ENCODE results near the gene PSMA4. TPM values are rescaled to one million over a fixed set of nuclear protein-coding genes. Genes with fewer than 3 reads are reported as not detected.

PSMA4 gene
- total RNA-seq = 100 to 1,000 TPM in 1 of 2 donors, 10 to 100 TPM in 1; 92.7 to 128 TPM
- 100 to 1,000 TPM; 194 to 244 TPM for polyA plus RNA-seq
- long read RNA-seq, donor 1, full-length matches to known transcripts = 119 of 273 reads
- long read RNA-seq, donor 1, partial matches to known transcripts = 154 of 273 reads
- long read RNA-seq, donor 1, other reads (novel, unspliced or antisense) = 0 of 273 reads
- long read RNA-seq, donor 2, full-length matches to known transcripts = 40 of 172 reads
- long read RNA-seq, donor 2, partial matches to known transcripts = 132 of 172 reads
- long read RNA-seq, donor 2, other reads (novel, unspliced or antisense) = 0 of 172 reads
- long read RNA-seq, donor 3, full-length matches to known transcripts = 60 of 207 reads
- long read RNA-seq, donor 3, partial matches to known transcripts = 147 of 207 reads
- long read RNA-seq, donor 3, other reads (novel, unspliced or antisense) = 0 of 207 reads
- long read RNA-seq, donor 4, full-length matches to known transcripts = 45 of 151 reads
- long read RNA-seq, donor 4, partial matches to known transcripts = 106 of 151 reads
- long read RNA-seq, donor 4, other reads (novel, unspliced or antisense) = 0 of 151 reads
- long read RNA-seq, donor 5, full-length matches to known transcripts = 117 of 328 reads
- long read RNA-seq, donor 5, partial matches to known transcripts = 197 of 328 reads
- long read RNA-seq, donor 5, other reads (novel, unspliced or antisense) = 14 of 328 reads

- Histone ChIP-seq H3K9ac (ENCODE audit: insufficient read depth in 1 of 2, low read length in 2 of 2) (peak within 1 kb of the TSS; percentile 59 to 96), H3K27me3 (ENCODE audit: control insufficient read depth in 3 of 3, insufficient read depth in 3 of 3, low read length in 2 of 3) (no peaks in the 10 kb centered on the region), H3K4me3 (peak within 1 kb of the TSS; percentile 67), H3K4me1 (ENCODE audit: control insufficient read depth in 5 of 5, insufficient read depth in 5 of 5, low read length in 5 of 5) (peaks cover 2 to 15% (median 6%) of the 10 kb centered on the region in 5 donors), H3K9me3 (ENCODE audit: control insufficient read depth in 4 of 4, insufficient read depth in 3 of 4, low read length in 3 of 4) (no peaks in the 10 kb centered on the region), H3K27ac (ENCODE audit: low read depth in 1 of 2, low read length in 1 of 2) (peak within 1 kb of the TSS; percentile 89 to 99), H3K36me3 (ENCODE audit: control insufficient read depth in 4 of 4, insufficient read depth in 4 of 4, low read length in 4 of 4) (peaks cover 2 to 18% (median 12%) of the 10 kb centered on the region in 4 donors)
- peak; percentile 93 to 95 (median 94) for DNase-seq
- TF ChIP-seq CTCF (IDR thresholded peaks at IDR 0.05; ENCODE audit: control extremely low read depth, extremely low read depth) = no peak
- ATAC-seq (ENCODE audit: insufficient read depth, low FRiP score) = peak; percentile 91
- WGBS, 2 donors = 0% methylated on average over 56 of the region's 56 CpGs
These were observed at the start of gene PSMA4 for GRCh38 chr15:78540141-78540870. Gene PSMA4 (plus strand): TSS chr15:78540444. CDS start chr15:78541928, 1,484 bp downstream.

- Histone ChIP-seq H3K9me3 (ENCODE audit: control insufficient read depth in 4 of 4, insufficient read depth in 3 of 4, low read length in 3 of 4) (no peaks in the 10 kb centered on the region), H3K9ac (ENCODE audit: insufficient read depth in 1 of 2, low read length in 2 of 2) (no peak overlapping the region), H3K27me3 (ENCODE audit: control insufficient read depth in 3 of 3, insufficient read depth in 3 of 3, low read length in 2 of 3) (no peaks in the 10 kb centered on the region), H3K4me1 (ENCODE audit: control insufficient read depth in 5 of 5, insufficient read depth in 5 of 5, low read length in 5 of 5) (peaks cover 0 to 7% (median 0%) of the 10 kb centered on the region in 5 donors), H3K4me3 (no peak overlapping the region), H3K36me3 (ENCODE audit: control insufficient read depth in 4 of 4, insufficient read depth in 4 of 4, low read length in 4 of 4) (peaks cover 13 to 45% (median 19%) of the 10 kb centered on the region in 4 donors), H3K27ac (ENCODE audit: low read depth in 1 of 2, low read length in 1 of 2) (no peak overlapping the region)
- WGBS, 2 donors = 74 to 79% methylated on average over 1 of the region's 1 CpG
- peak in 2 of 3 donors; percentile 40 to 41 for DNase-seq
- TF ChIP-seq CTCF (IDR thresholded peaks at IDR 0.05; ENCODE audit: control extremely low read depth, extremely low read depth) = no peak
- no peak for ATAC-seq (ENCODE audit: insufficient read depth, low FRiP score)
These were observed 47.4 kb upstream of the PSMA4 start for GRCh38 chr15:78492872-78493271.

GRCh38 chr15:78501857-78502256 is 38.4 kb upstream of the PSMA4 start:
- H3K4me1 ChIP-seq (ENCODE audit: control insufficient read depth in 5 of 5, insufficient read depth in 5 of 5, low read length in 5 of 5) = no peaks in the 10 kb centered on the region
- TF ChIP-seq CTCF (IDR thresholded peaks at IDR 0.05; ENCODE audit: control extremely low read depth, extremely low read depth) = no peak
- H3K27ac ChIP-seq (ENCODE audit: low read depth in 1 of 2, low read length in 1 of 2) = no peak overlapping the region
- H3K4me3 ChIP-seq = no peak overlapping the region
- DNase-seq = no peak
- no peaks in the 10 kb centered on the region for H3K9me3 ChIP-seq (ENCODE audit: control insufficient read depth in 4 of 4, insufficient read depth in 3 of 4, low read length in 3 of 4)
- H3K27me3 ChIP-seq (ENCODE audit: control insufficient read depth in 3 of 3, insufficient read depth in 3 of 3, low read length in 2 of 3) = no peaks in the 10 kb centered on the region
- H3K9ac ChIP-seq (ENCODE audit: insufficient read depth in 1 of 2, low read length in 2 of 2) = no peak overlapping the region
- WGBS, 2 donors = 87 to 99% methylated on average over 4 of the region's 4 CpGs
- no peak for ATAC-seq (ENCODE audit: insufficient read depth, low FRiP score)
- peaks cover 3 to 20% (median 7%) of the 10 kb centered on the region in 4 donors for H3K36me3 ChIP-seq (ENCODE audit: control insufficient read depth in 4 of 4, insufficient read depth in 4 of 4, low read length in 4 of 4)
